ENCODE measurements around the gene SLC43A3.
"Not testable (repeated sequence)": the region's sequence is repeated elsewhere in the genome, so short reads cannot be mapped to it uniquely, and the experiment has no call there.

Gene SLC43A3

GRCh38 chr11:57408771-57409170 lies 18.1 kb downstream of the SLC43A3 start:
- intact Hi-C loops (cut with DNase I) = no loop called here
- no peak for DNase-seq

- no peak for DNase-seq
- intact Hi-C loops (cut with DNase I) = no loop called here
Observed at GRCh38 chr11:57407941-57408475, 18.9 kb downstream of the SLC43A3 start.

GRCh38 chr11:57407010-57407920 lies 19.7 kb downstream of the SLC43A3 start:
- no peak for DNase-seq
- intact Hi-C loops (cut with DNase I) = no loop called here

GRCh38 chr11:57406337-57406904 lies 20.5 kb downstream of the SLC43A3 start:
- intact Hi-C loops (cut with DNase I) = no loop called here
- DNase-seq = no peak

GRCh38 chr11:57405271-57405860 lies 21.6 kb downstream of the SLC43A3 start:
- DNase-seq = no peak
- intact Hi-C loops (cut with DNase I) = no loop called here

GRCh38 chr11:57403802-57404147 lies 23.1 kb downstream of the SLC43A3 start:
- intact Hi-C loops (cut with DNase I) = no loop called here
- no peak for DNase-seq

- DNase-seq; intact Hi-C loops (cut with DNase I): not testable (repeated sequence)
Observed at GRCh38 chr11:57403003-57403801, 23.7 kb downstream of the SLC43A3 start.

- intact Hi-C loops (cut with DNase I) = no loop called here
- no peak for DNase-seq
Observed at GRCh38 chr11:57402188-57403002, 24.5 kb downstream of the SLC43A3 start.

- intact Hi-C loops (cut with DNase I) = no loop called here
- no peak for DNase-seq
Observed at GRCh38 chr11:57399972-57400578, 26.8 kb downstream of the SLC43A3 start.

GRCh38 chr11:57399221-57399620 lies 27.7 kb downstream of the SLC43A3 start:
- intact Hi-C loops (cut with DNase I) = no loop called here
- DNase-seq = no peak

- DNase-seq = no peak
- intact Hi-C loops (cut with DNase I) = no loop called here
Observed at GRCh38 chr11:57397394-57397990, 29.4 kb downstream of the SLC43A3 start.

GRCh38 chr11:57396744-57397143 lies 30.2 kb downstream of the SLC43A3 start:
- DNase-seq = no peak
- intact Hi-C loops (cut with DNase I) = no loop called here

GRCh38 chr11:57395905-57396623 lies 30.9 kb downstream of the SLC43A3 start:
- no peak for DNase-seq
- intact Hi-C loops (cut with DNase I) = no loop called here

- intact Hi-C loops (cut with DNase I) = no loop called here
- DNase-seq = no peak
Observed at GRCh38 chr11:57394203-57394965, 32.5 kb downstream of the SLC43A3 start.

- no peak for DNase-seq
- intact Hi-C loops (cut with DNase I) = no loop called here
Observed at GRCh38 chr11:57392763-57393105, 34.2 kb downstream of the SLC43A3 start.

GRCh38 chr11:57392066-57392762 lies 34.7 kb downstream of the SLC43A3 start:
- intact Hi-C loops (cut with DNase I) = no loop called here
- no peak for DNase-seq

GRCh38 chr11:57391539-57391938 lies 35.4 kb downstream of the SLC43A3 start:
- no peak for DNase-seq
- intact Hi-C loops (cut with DNase I) = no loop called here
